AG09309 (cell line): ENCODE data around the gene OR52D1.

ENCODE experiments used
- DNase-seq: peaks from one replicate; pipeline ENCODE4 v3.0.0-alpha.2; 2010; ENCODE audit warnings: low read depth
- H3K4me3 ChIP-seq: 2 replicates; pipeline ENCODE4 v1.5.1; 2011; ENCODE audit warnings: mild to moderate bottlenecking, low read depth, low read length, moderate library complexity; ENCODE audit not compliant: control insufficient read depth
- CTCF ChIP-seq: IDR thresholded peaks from 2 replicates; pipeline ENCODE4 v1.5.1; 2011; ENCODE audit warnings: mild to moderate bottlenecking, low read depth, low read length, inconsistent platforms; ENCODE audit not compliant: insufficient read depth, control insufficient read depth; ENCODE audit errors: missing control alignments

The OR52D1 gene

GRCh38 chr11:5488385-5488784 is at the start of gene OR52D1:
Gene OR52D1, plus strand, starts transcription at chr11:5488685. Its CDS starts 22 bp downstream, at chr11:5488707.
- H3K4me3 ChIP-seq: no peak within 1 kb of the TSS
- DNase-seq: no peak
- no peak for TF ChIP-seq CTCF

- no peak for TF ChIP-seq CTCF
- DNase-seq: no peak
- no peak within 1 kb of the TSS for H3K4me3 ChIP-seq
Measured at GRCh38 chr11:5441414-5441813, 47.1 kb upstream of the OR52D1 start, which contains the start of gene OR51I1. Gene OR51I1, minus strand, starts transcription at chr11:5441514. Its CDS starts 0 bp downstream, at chr11:5441514.

GRCh38 chr11:5443835-5444393 is 44.6 kb upstream of the OR52D1 start:
- no peak overlapping the region for H3K4me3 ChIP-seq
- no peak for DNase-seq

GRCh38 chr11:5449023-5449422 is 39.5 kb upstream of the OR52D1 start, which contains the start of gene OR51I2:
Gene OR51I2, plus strand, starts transcription at chr11:5449323. Its CDS starts 4,166 bp downstream, at chr11:5453489.
- TF ChIP-seq CTCF: no peak
- no peak within 1 kb of the TSS for H3K4me3 ChIP-seq
- no peak for DNase-seq

More at GRCh38 chr11:5443835-5444393, 44.6 kb upstream of the OR52D1 start:
- TF ChIP-seq CTCF: no peak

- no peak for TF ChIP-seq CTCF
- DNase-seq: no peak
- no peak overlapping the region for H3K4me3 ChIP-seq
Measured at GRCh38 chr11:5449432-5449831, 39.1 kb upstream of the OR52D1 start.

- no peak for DNase-seq
- TF ChIP-seq CTCF: no peak
- H3K4me3 ChIP-seq: no peak overlapping the region
Measured at GRCh38 chr11:5460983-5461621, 27.4 kb upstream of the OR52D1 start.

GRCh38 chr11:5467527-5467926 is 21.0 kb upstream of the OR52D1 start:
- H3K4me3 ChIP-seq: no peak overlapping the region
- no peak for DNase-seq
- TF ChIP-seq CTCF: no peak
